Measurements from ENCODE around the gene ENPEP.
"Not testable (repeated sequence)": the region's sequence is repeated elsewhere in the genome, so short reads cannot be mapped to it uniquely, and the experiment has no call there.

Gene ENPEP

GRCh38 chr4:110484767-110485166 lies 8.8 kb downstream of the ENPEP start:
- Histone ChIP-seq H3K27ac (ENCODE audit: poor library complexity, severe bottlenecking) (no peak overlapping the region), H3K9me3 (ENCODE audit: severe bottlenecking) (no peaks in the 10 kb centered on the region), H3K4me3 (ENCODE audit: severe bottlenecking) (no peak overlapping the region), H3K36me3 (ENCODE audit: low read depth) (no peaks in the 10 kb centered on the region), H3K4me1 (ENCODE audit: insufficient read depth, poor library complexity, severe bottlenecking) (no peaks in the 10 kb centered on the region), H3K27me3 (ENCODE audit: insufficient read depth, poor library complexity, severe bottlenecking) (no peaks in the 10 kb centered on the region)
- DNase-seq (ENCODE audit: low spot score) (no peak), ATAC-seq (ENCODE audit: low read depth) (peak; percentile 69)
- TF ChIP-seq CTCF (IDR thresholded peaks at IDR 0.05; ENCODE audit: poor library complexity, severe bottlenecking) = no peak

- no peak overlapping the region for H3K4me3 ChIP-seq (ENCODE audit: severe bottlenecking)
- DNase-seq (ENCODE audit: low spot score) = no peak
- ATAC-seq (ENCODE audit: low read depth) = no peak
Measured at GRCh38 chr4:110485452-110485851, 9.5 kb downstream of the ENPEP start.

GRCh38 chr4:110486256-110486655 lies 10.3 kb downstream of the ENPEP start:
- H3K4me1 ChIP-seq (ENCODE audit: insufficient read depth, poor library complexity, severe bottlenecking) = no peaks in the 10 kb centered on the region
- no peaks in the 10 kb centered on the region for H3K27me3 ChIP-seq (ENCODE audit: insufficient read depth, poor library complexity, severe bottlenecking)
- TF ChIP-seq CTCF (IDR thresholded peaks at IDR 0.05; ENCODE audit: poor library complexity, severe bottlenecking) = no peak
- no peaks in the 10 kb centered on the region for H3K36me3 ChIP-seq (ENCODE audit: low read depth)
- no peak overlapping the region for H3K27ac ChIP-seq (ENCODE audit: poor library complexity, severe bottlenecking)
- DNase-seq (ENCODE audit: low spot score) (no peak), ATAC-seq (ENCODE audit: low read depth) (no peak)
- no peak overlapping the region for H3K4me3 ChIP-seq (ENCODE audit: severe bottlenecking)
- H3K9me3 ChIP-seq (ENCODE audit: severe bottlenecking) = no peaks in the 10 kb centered on the region

More at GRCh38 chr4:110485452-110485851, 9.5 kb downstream of the ENPEP start:
- no peak for TF ChIP-seq CTCF (IDR thresholded peaks at IDR 0.05; ENCODE audit: poor library complexity, severe bottlenecking)
- H3K27me3 ChIP-seq (ENCODE audit: insufficient read depth, poor library complexity, severe bottlenecking) = no peaks in the 10 kb centered on the region
- H3K9me3 ChIP-seq (ENCODE audit: severe bottlenecking) = no peaks in the 10 kb centered on the region
- H3K27ac ChIP-seq (ENCODE audit: poor library complexity, severe bottlenecking) = no peak overlapping the region
- no peaks in the 10 kb centered on the region for H3K36me3 ChIP-seq (ENCODE audit: low read depth)
- H3K4me1 ChIP-seq (ENCODE audit: insufficient read depth, poor library complexity, severe bottlenecking) = no peaks in the 10 kb centered on the region

- not testable (repeated sequence) for H3K27me3 ChIP-seq (ENCODE audit: insufficient read depth, poor library complexity, severe bottlenecking); DNase-seq (ENCODE audit: low spot score); H3K9me3 ChIP-seq (ENCODE audit: severe bottlenecking); H3K36me3 ChIP-seq (ENCODE audit: low read depth); H3K4me3 ChIP-seq (ENCODE audit: severe bottlenecking); H3K4me1 ChIP-seq (ENCODE audit: insufficient read depth, poor library complexity, severe bottlenecking); H3K27ac ChIP-seq (ENCODE audit: poor library complexity, severe bottlenecking); ATAC-seq (ENCODE audit: low read depth)
Measured at GRCh38 chr4:110486850-110487249, 10.9 kb downstream of the ENPEP start.

GRCh38 chr4:110487873-110488272 lies 11.9 kb downstream of the ENPEP start:
- Histone ChIP-seq H3K9me3 (ENCODE audit: severe bottlenecking) (no peaks in the 10 kb centered on the region), H3K27ac (ENCODE audit: poor library complexity, severe bottlenecking) (no peak overlapping the region), H3K36me3 (ENCODE audit: low read depth) (no peaks in the 10 kb centered on the region), H3K27me3 (ENCODE audit: insufficient read depth, poor library complexity, severe bottlenecking) (no peaks in the 10 kb centered on the region), H3K4me1 (ENCODE audit: insufficient read depth, poor library complexity, severe bottlenecking) (no peaks in the 10 kb centered on the region), H3K4me3 (ENCODE audit: severe bottlenecking) (no peak overlapping the region)
- no peak for ATAC-seq (ENCODE audit: low read depth)
- TF ChIP-seq CTCF (IDR thresholded peaks at IDR 0.05; ENCODE audit: poor library complexity, severe bottlenecking) = no peak
- DNase-seq (ENCODE audit: low spot score) = no peak

Measured in RWPE2 (cell line).